ENCODE data around the gene PPFIA2. TPM values are rescaled to one million over a fixed set of nuclear protein-coding genes. Genes with fewer than 3 reads are reported as not detected.

Gene PPFIA2
- total and polyA plus RNA-seq, 7 donors: 0.04 to 1.2 (median 0.25) TPM

- 34 to 56% (median 35%) methylated on average over 1 of the region's 1 CpG for WGBS, 3 donors
- H3K27ac ChIP-seq: no peak overlapping the region
- H3K4me3 ChIP-seq: no peak overlapping the region
- TF ChIP-seq CTCF (IDR thresholded peaks at IDR 0.05): no peak
- no peak for DNase-seq
- H3K9me3 ChIP-seq: no peaks in the 10 kb centered on the region
- no peak for ATAC-seq
- no peaks in the 10 kb centered on the region for H3K4me1 ChIP-seq
- intact Hi-C loops (cut with DNase I): loop anchor here in 1 of 2 donors (10.0 kb wide), 1 partner anchor 172 kb away; no protein-coding TSS in a partner anchor
- no peaks in the 10 kb centered on the region for H3K36me3 ChIP-seq (ENCODE audit: insufficient read depth in 1 of 2, low read depth in 1 of 2)
- H3K27me3 ChIP-seq (ENCODE audit: insufficient read depth in 3 of 3, low read length in 2 of 3): no peaks in the 10 kb centered on the region
These were observed 132.7 kb downstream of the PPFIA2 start for GRCh38 chr12:81626406-81626805.

- no peak for DNase-seq
- no peaks in the 10 kb centered on the region for H3K9me3 ChIP-seq
- WGBS, 3 donors: 49 to 60% (median 51%) methylated on average over 2 of the region's 2 CpGs
- H3K36me3 ChIP-seq (ENCODE audit: insufficient read depth in 1 of 2, low read depth in 1 of 2): no peaks in the 10 kb centered on the region
- no peak for TF ChIP-seq CTCF (IDR thresholded peaks at IDR 0.05)
- no peaks in the 10 kb centered on the region for H3K27me3 ChIP-seq (ENCODE audit: insufficient read depth in 3 of 3, low read length in 2 of 3)
- ATAC-seq: no peak
- intact Hi-C loops (cut with DNase I): no loop called here
- H3K4me1 ChIP-seq: no peaks in the 10 kb centered on the region
- no peak overlapping the region for H3K4me3 ChIP-seq
- H3K27ac ChIP-seq: no peak overlapping the region
These were observed 141.2 kb downstream of the PPFIA2 start for GRCh38 chr12:81617915-81618314.

- no peaks in the 10 kb centered on the region for H3K9me3 ChIP-seq
- whole genome bisulfite sequencing, 3 donors: 36 to 51% (median 37%) methylated on average over 3 of the region's 3 CpGs
- no peaks in the 10 kb centered on the region for H3K36me3 ChIP-seq (ENCODE audit: insufficient read depth in 1 of 2, low read depth in 1 of 2)
- no peak overlapping the region for H3K27ac ChIP-seq
- H3K27me3 ChIP-seq (ENCODE audit: insufficient read depth in 3 of 3, low read length in 2 of 3): no peaks in the 10 kb centered on the region
- DNase-seq (no peak), ATAC-seq (no peak)
- no peak overlapping the region for H3K4me3 ChIP-seq
- intact Hi-C loops (cut with DNase I): no loop called here
- no peak for TF ChIP-seq CTCF (IDR thresholded peaks at IDR 0.05)
- no peaks in the 10 kb centered on the region for H3K4me1 ChIP-seq
These were observed 144.0 kb downstream of the PPFIA2 start for GRCh38 chr12:81615026-81615588.

GRCh38 chr12:81610955-81611889 lies 147.9 kb downstream of the PPFIA2 start:
- peak; percentile 6 for TF ChIP-seq CTCF (IDR thresholded peaks at IDR 0.05)
- intact Hi-C loops (cut with DNase I): no loop called here
- no peaks in the 10 kb centered on the region for H3K4me1 ChIP-seq
- ATAC-seq (no peak), DNase-seq (no peak)
- WGBS, 3 donors: 82 to 87% (median 85%) methylated on average over 18 of the region's 18 CpGs
- H3K36me3 ChIP-seq (ENCODE audit: insufficient read depth in 1 of 2, low read depth in 1 of 2): no peaks in the 10 kb centered on the region
- no peaks in the 10 kb centered on the region for H3K9me3 ChIP-seq
- no peak overlapping the region for H3K4me3 ChIP-seq
- no peaks in the 10 kb centered on the region for H3K27me3 ChIP-seq (ENCODE audit: insufficient read depth in 3 of 3, low read length in 2 of 3)
- H3K27ac ChIP-seq: no peak overlapping the region

Measured in psoas muscle (tissue), 8 donors.